ENCODE results near the gene ZNF592.

DNA sequence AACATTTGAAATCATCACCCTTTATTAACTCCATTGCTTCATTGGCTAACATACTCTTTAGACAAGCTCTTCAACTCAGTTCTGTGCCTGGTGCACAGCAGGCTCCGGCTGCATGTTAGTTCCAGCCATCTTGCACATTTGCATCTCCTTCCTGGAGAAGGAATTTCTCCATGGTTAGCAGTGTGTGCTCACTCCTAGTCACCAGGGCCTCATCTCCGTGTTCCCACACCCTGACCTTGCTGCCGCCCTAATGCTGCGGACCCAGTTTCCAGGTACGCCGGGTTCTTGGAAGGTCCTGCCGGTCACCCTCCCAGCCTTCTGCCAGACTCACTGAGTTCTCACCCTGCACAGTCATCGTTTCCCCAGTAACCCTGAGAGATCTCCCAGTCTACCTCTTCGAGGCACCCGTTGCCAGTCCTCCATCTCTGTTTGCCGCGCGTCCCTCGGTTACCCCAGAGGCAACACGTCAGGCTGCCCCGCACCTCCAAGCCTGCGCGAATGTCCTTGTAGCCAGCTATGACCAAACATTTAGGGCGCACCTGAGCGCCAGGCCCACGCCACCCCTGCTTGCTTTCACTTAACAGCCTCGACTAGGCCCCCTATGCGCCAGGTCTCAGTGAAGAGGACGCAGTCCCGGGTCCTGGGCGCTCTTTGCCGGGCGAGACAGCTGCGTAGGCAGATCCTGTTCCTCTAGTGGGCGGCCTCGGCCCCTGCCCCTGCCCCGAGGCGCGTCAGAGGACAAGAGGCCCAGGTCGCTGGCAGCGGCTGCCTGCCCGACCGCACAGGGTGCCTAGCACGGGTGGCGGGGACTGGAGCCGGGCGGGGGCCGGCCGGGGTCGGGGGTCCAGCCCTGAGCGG lies 747 bp upstream of the ZNF592 start:
- TF ChIP-seq POLR2AphosphoS5 (IDR thresholded peaks at IDR 0.05; ENCODE audit: borderline replicate concordance, low read depth, low read length) = no peak
- TF ChIP-seq EZH2 (IDR thresholded peaks at IDR 0.05) = no peak
- no peak for TF ChIP-seq FOXP2 (optimal IDR thresholded peaks at IDR 0.05; ENCODE audit: control extremely low read depth, extremely low read length, insufficient read depth)

Measured in SK-N-MC (cell line).